Erythroblast (primary cell): Measurements from ENCODE around the gene ILF3.

Experiments used
- GATA1 ChIP-seq: IDR thresholded peaks from 2 replicates; pipeline ENCODE4 v1.6.1; 2011; ENCODE audit warnings: low read depth, mild to moderate bottlenecking, control low read depth, low read length, moderate library complexity
- POLR2A ChIP-seq: IDR thresholded peaks from 2 replicates; pipeline ENCODE4 v1.6.1; 2011; ENCODE audit warnings: mild to moderate bottlenecking, low read length

DNA sequence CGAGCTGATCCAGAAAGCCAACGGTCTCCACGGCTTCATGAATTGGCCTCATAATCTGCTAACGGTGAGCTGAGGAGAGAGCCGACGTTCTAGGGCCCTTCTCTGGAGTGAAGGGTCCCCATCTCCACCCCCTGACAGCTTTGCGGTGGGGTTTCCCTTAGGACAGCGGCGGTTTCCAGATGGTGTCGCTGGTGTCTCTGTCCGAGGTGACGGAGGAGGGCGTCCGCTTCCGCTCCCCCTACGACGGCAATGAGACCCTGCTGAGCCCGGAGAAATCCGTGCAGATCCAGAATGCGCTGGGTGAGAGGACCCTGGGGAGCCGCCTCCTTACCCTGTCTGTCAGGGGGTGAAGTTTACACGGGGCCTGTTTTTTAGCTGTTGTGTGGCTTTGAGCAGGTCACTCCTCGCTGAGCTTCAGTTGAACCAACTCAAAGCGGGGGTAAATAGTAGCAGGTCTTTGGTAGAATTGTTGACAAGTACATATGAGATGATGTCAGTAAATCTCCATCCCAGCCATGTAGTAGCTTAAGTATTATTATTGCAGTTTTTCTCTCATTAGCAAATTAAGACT, 47.9 kb downstream of the ILF3 start:
- no peak for TF ChIP-seq POLR2A
- no peak for TF ChIP-seq GATA1
